Right lobe of liver (tissue), 4 donors: ENCODE results near the gene SLC30A9.

Source experiments
- CTCF ChIP-seq, 4 donors: fragments of 200-600 bp in 3 of 4; fragments of 450-650 bp in 1 of 4; IDR thresholded peaks; one replicate each; pipeline versions ENCODE4 v1.5.1 to v1.8.0; 2016 to 2022; ENCODE audit warnings: antibody characterized with exemption in 4 of 4, mild to moderate bottlenecking in 2 of 4
- POLR2A ChIP-seq: fragments of 450-650 bp; IDR thresholded peaks from one replicate; pipeline ENCODE4 v1.6.1; 2017; ENCODE audit warnings: antibody characterized with exemption, mild to moderate bottlenecking
- donor health status: DM: no; HTN: no; CAD: no.
- donor health status: DM: no; HTN: no; CAD: no.
- donor health status: DM: no; HTN: yes; CAD: no.

GRCh38 chr4:41943506-41943905, 46.8 kb upstream of the SLC30A9 start:
- TF ChIP-seq CTCF (IDR thresholded peaks at IDR 0.05) (no peak), POLR2A (no peak)
